SU-DHL-6 (cell line): ENCODE data around the gene CACNA1G.

Source experiments
- CTCF ChIP-seq: fragments of 200-600 bp; sonication (generic); IDR thresholded peaks from one replicate; pipeline ENCODE4 v1.5.1; 2017; ENCODE audit warnings: antibody characterized with exemption, mild to moderate bottlenecking, low read length, moderate library complexity; ENCODE audit not compliant: insufficient read depth, poor library complexity, severe bottlenecking
- EZH2phosphoT487 ChIP-seq: fragments of 200-600 bp; sonication (generic), shearing (Covaris generic); conservative IDR thresholded peaks from 2 replicates; pipeline ENCODE4 v1.6.1; 2018; ENCODE audit warnings: mild to moderate bottlenecking, antibody characterized with exemption, low read length, moderate library complexity, mixed read lengths

- TF ChIP-seq CTCF (no peak), EZH2phosphoT487 (no peak)
These were observed 786 bp upstream of the CACNA1G start for GRCh38 chr17:50559674-50560184.
